ENCODE measurements around the gene NUB1.
"Not testable (repeated sequence)": the region's sequence is repeated elsewhere in the genome, so short reads cannot be mapped to it uniquely, and the experiment has no call there.

Gene NUB1

GRCh38 chr7:151341357-151342101, at the start of gene NUB1:
NUB1 (plus strand) TSS chr7:151341812; CDS start chr7:151345350, 3,538 bp downstream.
- peak; percentile 82 for DNase-seq (ENCODE audit: low spot score)

- no peak for DNase-seq (ENCODE audit: low spot score)
Measured at GRCh38 chr7:151292850-151293249, 48.8 kb upstream of the NUB1 start.

- DNase-seq (ENCODE audit: low spot score), result no peak
Measured at GRCh38 chr7:151296202-151296992, 45.2 kb upstream of the NUB1 start.

GRCh38 chr7:151298765-151299164, 42.8 kb upstream of the NUB1 start:
- no peak for DNase-seq (ENCODE audit: low spot score)

GRCh38 chr7:151299530-151299929, 42.1 kb upstream of the NUB1 start:
- no peak for DNase-seq (ENCODE audit: low spot score)

GRCh38 chr7:151299940-151300645, 41.5 kb upstream of the NUB1 start:
- no peak for DNase-seq (ENCODE audit: low spot score)

- no peak for DNase-seq (ENCODE audit: low spot score)
Measured at GRCh38 chr7:151301471-151302462, 39.8 kb upstream of the NUB1 start.

- DNase-seq (ENCODE audit: low spot score), result not testable (repeated sequence)
Measured at GRCh38 chr7:151304251-151304650, 37.4 kb upstream of the NUB1 start.

- DNase-seq (ENCODE audit: low spot score), result no peak
Measured at GRCh38 chr7:151304856-151305255, 36.8 kb upstream of the NUB1 start.

- no peak for DNase-seq (ENCODE audit: low spot score)
Measured at GRCh38 chr7:151306374-151306773, 35.2 kb upstream of the NUB1 start.

- no peak for DNase-seq (ENCODE audit: low spot score)
Measured at GRCh38 chr7:151306860-151307259, 34.8 kb upstream of the NUB1 start.

- DNase-seq (ENCODE audit: low spot score), result no peak
Measured at GRCh38 chr7:151307536-151307935, 34.1 kb upstream of the NUB1 start.

GRCh38 chr7:151308256-151308655, 33.4 kb upstream of the NUB1 start:
- no peak for DNase-seq (ENCODE audit: low spot score)

GRCh38 chr7:151308791-151309190, 32.8 kb upstream of the NUB1 start:
- DNase-seq (ENCODE audit: low spot score), result no peak

- no peak for DNase-seq (ENCODE audit: low spot score)
Measured at GRCh38 chr7:151309311-151309710, 32.3 kb upstream of the NUB1 start.

GRCh38 chr7:151310578-151310977, 31.0 kb upstream of the NUB1 start:
- no peak for DNase-seq (ENCODE audit: low spot score)

GRCh38 chr7:151311294-151311864, 30.2 kb upstream of the NUB1 start:
- DNase-seq (ENCODE audit: low spot score), result no peak

- no peak for DNase-seq (ENCODE audit: low spot score)
Measured at GRCh38 chr7:151312356-151312755, 29.3 kb upstream of the NUB1 start.

GRCh38 chr7:151312831-151313809, 28.5 kb upstream of the NUB1 start:
- no peak for DNase-seq (ENCODE audit: low spot score)

GRCh38 chr7:151313857-151314256, 27.8 kb upstream of the NUB1 start:
- DNase-seq (ENCODE audit: low spot score), result no peak

Data from kidney capillary endothelial cell (primary cell).